Activated CD8-positive, alpha-beta memory T cell treated with anti-CD3 and anti-CD28 coated beads for 24 hours (primary cell): ENCODE data around the gene CBFA2T2.
"Not testable (repeated sequence)": the region's sequence is repeated elsewhere in the genome, so short reads cannot be mapped to it uniquely, and the experiment has no call there.

Experiments used
- DNase-seq: peaks from one replicate; pipeline ENCODE4 v3.0.0-alpha.2; 2020

CBFA2T2 gene

GRCh38 chr20:33553516-33553915 is 63.6 kb downstream of the CBFA2T2 start:
- no peak for DNase-seq

GRCh38 chr20:33554914-33555420 is 65.1 kb downstream of the CBFA2T2 start:
- DNase-seq, result no peak

- no peak for DNase-seq
These were observed 65.9 kb downstream of the CBFA2T2 start for GRCh38 chr20:33555755-33556154.

- DNase-seq, result no peak
These were observed 66.3 kb downstream of the CBFA2T2 start for GRCh38 chr20:33556246-33556645.

- no peak for DNase-seq
These were observed 68.7 kb downstream of the CBFA2T2 start for GRCh38 chr20:33558348-33559144.

- DNase-seq, result no peak
These were observed 69.3 kb downstream of the CBFA2T2 start for GRCh38 chr20:33559212-33559611.

GRCh38 chr20:33560026-33560425 is 70.1 kb downstream of the CBFA2T2 start:
- DNase-seq, result no peak

GRCh38 chr20:33561053-33561452 is 71.2 kb downstream of the CBFA2T2 start:
- DNase-seq, result not testable (repeated sequence)

- DNase-seq, result no peak
These were observed 72.1 kb downstream of the CBFA2T2 start for GRCh38 chr20:33561692-33562601.

- no peak for DNase-seq
These were observed 73.9 kb downstream of the CBFA2T2 start for GRCh38 chr20:33563788-33564187.

- DNase-seq, result no peak
These were observed 77.1 kb downstream of the CBFA2T2 start for GRCh38 chr20:33566781-33567603.

GRCh38 chr20:33567949-33568348 is 78.1 kb downstream of the CBFA2T2 start:
- DNase-seq, result no peak

- DNase-seq, result no peak
These were observed 78.5 kb downstream of the CBFA2T2 start for GRCh38 chr20:33568378-33568777.

- no peak for DNase-seq
These were observed 79.2 kb downstream of the CBFA2T2 start for GRCh38 chr20:33568868-33569801.

GRCh38 chr20:33569802-33570391 is 80.0 kb downstream of the CBFA2T2 start:
- DNase-seq, result no peak

GRCh38 chr20:33570743-33571142 is 80.8 kb downstream of the CBFA2T2 start:
- no peak for DNase-seq

GRCh38 chr20:33573268-33573667 is 83.4 kb downstream of the CBFA2T2 start:
- not testable (repeated sequence) for DNase-seq

GRCh38 chr20:33575282-33575681 is 85.4 kb downstream of the CBFA2T2 start:
- no peak for DNase-seq

- DNase-seq, result no peak
These were observed 86.7 kb downstream of the CBFA2T2 start for GRCh38 chr20:33576432-33577125.

GRCh38 chr20:33578510-33578909 is 88.6 kb downstream of the CBFA2T2 start:
- DNase-seq, result no peak

- no peak for DNase-seq
These were observed 93.2 kb downstream of the CBFA2T2 start for GRCh38 chr20:33583143-33583542.
